Gastroesophageal sphincter (tissue), 3 donors: ENCODE measurements around the gene PRR23C.

Experiments
- CTCF ChIP-seq, 4 experiments: fragments of 200-600 bp in 2 of 4; fragments of 450-650 bp in 2 of 4; sonication (generic) in 1 of 4; IDR thresholded peaks; one replicate each; pipeline ENCODE4 v1.5.1; 2017 to 2019; ENCODE audit warnings: antibody characterized with exemption in 4 of 4, mild to moderate bottlenecking in 2 of 4, moderate library complexity in 2 of 4
- POLR2AphosphoS5 ChIP-seq: sonication (generic); formaldehyde crosslinking; IDR thresholded peaks from one replicate; pipeline ENCODE4 v1.6.1; 2017; ENCODE audit warnings: antibody characterized with exemption

- TF ChIP-seq POLR2AphosphoS5 (no peak), CTCF (IDR thresholded peaks at IDR 0.05) (no peak)
Observed at GRCh38 chr3:139037478-139037877, 7.2 kb downstream of the PRR23C start.
